Tibial nerve (tissue), 3 donors: ENCODE measurements around the gene ENPP1.

Experiments used
- CTCF ChIP-seq, 5 experiments: fragments of 200-600 bp in 3 of 5; fragments of 450-650 bp in 2 of 5; sonication (generic) in 3 of 5; IDR thresholded peaks; one replicate each; pipeline ENCODE4 v1.5.1; 2016 to 2019; ENCODE audit warnings: antibody characterized with exemption in 5 of 5, mild to moderate bottlenecking in 3 of 5, moderate library complexity in 2 of 5
- POLR2A ChIP-seq, 2 donors: fragments of 450-650 bp; IDR thresholded peaks; one replicate each; pipeline ENCODE4 v1.6.1; 2017; ENCODE audit warnings: antibody characterized with exemption in 2 of 2, mild to moderate bottlenecking in 2 of 2, moderate library complexity in 2 of 2

GRCh38 chr6:131897621-131898020 is 89.8 kb downstream of the ENPP1 start:
- TF ChIP-seq CTCF (IDR thresholded peaks at IDR 0.05) (no peak), POLR2A (IDR thresholded peaks at IDR 0.05) (no peak)
